SK-N-MC (cell line): ENCODE results near the gene NRIP2.
A peak's percentile ranks its signal among the peaks of the same experiment; 100 is the strongest.

Experiments
- DNase-seq: peaks from one replicate; pipeline ENCODE4 v3.0.0-alpha.2; 2011; ENCODE audit warnings: low read depth, low spot score
- H3K27ac ChIP-seq: fragments of 200-600 bp; sonication (generic); 2 replicates; pipeline ENCODE4 v1.5.1; 2016; ENCODE audit warnings: mixed run types
- H3K36me3 ChIP-seq: fragments of 200-600 bp; sonication (generic); 2 replicates; pipeline ENCODE4 v1.6.1; 2017; ENCODE audit warnings: antibody characterized with exemption, low read length, mixed read lengths; ENCODE audit not compliant: insufficient read depth
- H3K4me3 ChIP-seq: fragments of 200-600 bp; sonication (generic); 2 replicates; pipeline ENCODE4 v1.5.1; 2016
- H3K9ac ChIP-seq: fragments of 200-600 bp; sonication (generic); 2 replicates; pipeline ENCODE4 v1.8.0; 2017; ENCODE audit warnings: mixed run types, mixed read lengths; ENCODE audit not compliant: insufficient read length
- H3K9me3 ChIP-seq: fragments of 200-600 bp; sonication (generic); 2 replicates; pipeline ENCODE4 v1.6.1; 2017; ENCODE audit warnings: low read depth, mild to moderate bottlenecking, antibody characterized with exemption, low read length, moderate library complexity, mixed read lengths
- EZH2 ChIP-seq: fragments of 200-600 bp; sonication (generic); IDR thresholded peaks from one replicate; pipeline ENCODE4 v1.6.1; 2017; ENCODE audit warnings: antibody characterized with exemption
- FOXP2 ChIP-seq: optimal IDR thresholded peaks from 2 replicates; pipeline ENCODE3; 2011; ENCODE audit warnings: mild to moderate bottlenecking, moderate library complexity; ENCODE audit not compliant: insufficient read depth; ENCODE audit errors: extremely low read length, control extremely low read depth
- POLR2AphosphoS5 ChIP-seq: IDR thresholded peaks from 2 replicates; pipeline ENCODE4 v1.6.1; 2012; ENCODE audit warnings: mild to moderate bottlenecking, low read depth, low read length, borderline replicate concordance

NRIP2 gene

DNA sequence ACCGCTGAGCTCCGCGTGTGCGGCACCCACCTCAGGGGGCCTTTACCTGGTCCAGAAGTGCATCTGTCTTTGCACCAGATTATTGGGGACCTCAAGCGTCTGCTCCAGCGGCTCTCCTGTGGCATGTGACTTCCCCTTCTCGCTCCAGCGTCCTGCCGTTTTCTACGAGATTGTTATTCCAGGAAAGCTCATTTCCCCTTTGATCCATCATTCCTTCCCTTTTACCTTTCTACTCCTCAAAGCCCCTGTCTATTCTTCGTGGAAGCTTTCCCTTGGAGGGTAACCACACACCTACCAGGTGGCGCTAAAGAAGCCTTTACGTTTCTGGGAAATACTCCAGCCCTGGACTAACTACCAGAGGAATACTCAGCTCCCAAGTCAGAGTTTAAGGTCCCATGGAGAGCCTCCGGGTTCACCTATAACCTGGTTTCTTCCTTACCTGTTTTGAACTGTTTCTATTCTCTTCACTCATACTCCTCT is 38.6 kb downstream of the NRIP2 start:
- 0 out of 2 replicates have a peak overlapping the region, but pooled peaks have one; percentile 4 for H3K27ac ChIP-seq
- no peaks in the 10 kb centered on the region for H3K9me3 ChIP-seq
- no peak for DNase-seq
- peak overlapping the region; percentile 67 for H3K9ac ChIP-seq
- peak overlapping the region; percentile 92 for H3K4me3 ChIP-seq
- peaks cover 51% of the 10 kb centered on the region for H3K36me3 ChIP-seq
- TF ChIP-seq POLR2AphosphoS5 (no peak), FOXP2 (no peak), EZH2 (no peak)

- Histone ChIP-seq H3K36me3 (peaks cover 44% of the 10 kb centered on the region), H3K27ac (no peak overlapping the region), H3K4me3 (peak overlapping the region; percentile 92), H3K9me3 (no peaks in the 10 kb centered on the region), H3K9ac (peak overlapping the region; percentile 79)
- no peak for DNase-seq
- TF ChIP-seq FOXP2 (no peak), POLR2AphosphoS5 (peak; percentile 58; the same call in 1 of the 2 replicates), EZH2 (no peak)
These were observed 39.3 kb downstream of the NRIP2 start for GRCh38 chr12:2795291-2796186.

- no peaks in the 10 kb centered on the region for H3K9me3 ChIP-seq
- TF ChIP-seq POLR2AphosphoS5 (peak; percentile 78; the same call in 1 of the 2 replicates), EZH2 (no peak), FOXP2 (peak; percentile 49)
- no peak within 1 kb of the TSS for H3K27ac ChIP-seq
- H3K4me3 ChIP-seq, result peak within 1 kb of the TSS; percentile 92
- no peak for DNase-seq
- peaks cover 37% of the 10 kb centered on the region for H3K36me3 ChIP-seq
- peak within 1 kb of the TSS; percentile 79 for H3K9ac ChIP-seq
These were observed 40.0 kb downstream of the NRIP2 start, which contains the start of gene FKBP4 for GRCh38 chr12:2794736-2795289. Gene FKBP4, plus strand, starts transcription at chr12:2794970. Its CDS starts 170 bp downstream, at chr12:2795140.

DNA sequence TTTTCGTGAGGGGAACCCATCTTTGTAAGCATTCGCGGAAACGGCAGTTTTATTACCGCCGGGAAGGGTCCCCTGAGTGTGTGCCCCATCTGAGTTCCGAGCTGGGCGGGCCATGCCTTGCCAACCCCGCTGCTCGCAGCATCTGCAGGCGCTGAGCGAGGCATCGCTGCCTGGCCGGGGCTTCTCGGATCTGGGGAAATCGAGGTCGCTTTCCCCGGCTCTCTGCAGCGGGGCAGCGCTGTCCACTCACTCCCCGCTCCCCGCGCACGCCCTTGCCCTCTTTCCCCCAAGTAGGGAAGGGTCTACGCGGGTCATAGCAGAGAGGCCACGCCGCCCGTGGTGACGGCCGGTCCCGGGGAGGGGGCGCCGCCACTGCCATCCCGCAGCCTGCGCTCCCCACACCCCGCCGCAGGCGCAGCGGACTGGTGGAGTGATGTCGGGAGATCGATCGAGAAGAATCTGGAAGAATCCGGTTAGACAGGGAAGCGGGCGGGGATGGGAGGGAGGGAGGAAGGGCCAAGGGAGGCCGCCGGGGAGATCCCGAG is 40.6 kb downstream of the NRIP2 start:
- H3K9ac ChIP-seq, result no peak overlapping the region
- TF ChIP-seq EZH2, result no peak
- no peak for TF ChIP-seq FOXP2
- TF ChIP-seq POLR2AphosphoS5, result no peak
- peak overlapping the region; percentile 92 for H3K4me3 ChIP-seq
- peaks cover 31% of the 10 kb centered on the region for H3K36me3 ChIP-seq
- no peaks in the 10 kb centered on the region for H3K9me3 ChIP-seq
- DNase-seq, result no peak
- no peak overlapping the region for H3K27ac ChIP-seq

- Histone ChIP-seq H3K9ac (no peak overlapping the region), H3K9me3 (no peaks in the 10 kb centered on the region)
- no peak for DNase-seq
These were observed 41.3 kb downstream of the NRIP2 start for GRCh38 chr12:2793561-2793960.

DNA sequence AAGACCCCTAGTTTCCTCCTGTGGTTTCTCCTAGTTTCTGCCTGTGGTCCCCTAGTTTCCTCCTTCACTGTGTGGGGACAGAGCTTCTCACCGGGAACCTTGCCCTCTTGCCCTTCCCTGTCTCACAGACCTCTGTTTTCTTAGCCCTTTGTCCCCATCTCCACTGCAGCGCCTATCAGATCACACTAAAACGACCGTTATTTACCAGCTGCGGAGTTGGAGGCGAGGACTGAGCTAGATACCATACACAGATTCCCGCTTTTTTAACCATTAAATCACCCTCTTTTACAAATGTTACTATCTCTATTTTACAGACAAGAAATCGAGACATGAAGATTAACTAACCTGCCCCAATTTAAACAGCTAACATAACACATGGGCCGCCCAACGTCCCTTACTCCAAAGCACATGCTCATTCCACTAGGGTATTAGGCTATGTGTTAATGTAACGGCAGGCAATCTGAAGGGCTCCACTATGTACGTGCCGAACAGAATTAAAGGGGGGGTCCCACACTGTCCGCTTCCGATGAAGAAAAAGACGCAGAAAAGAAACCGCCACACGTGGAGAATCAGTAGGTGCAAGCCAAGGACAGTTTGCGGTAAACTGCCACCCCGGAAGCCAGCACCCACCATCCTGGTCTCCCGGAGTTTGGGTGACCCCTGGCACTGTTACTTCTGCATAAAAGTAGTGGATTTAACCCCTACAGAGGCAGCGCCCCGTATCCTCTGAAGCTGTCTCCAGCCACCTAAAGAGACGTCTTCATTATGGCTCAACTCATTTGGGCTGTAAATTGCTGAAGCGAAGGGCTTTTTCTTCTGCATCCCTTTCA is 41.9 kb downstream of the NRIP2 start:
- TF ChIP-seq EZH2 (no peak), POLR2AphosphoS5 (no peak), FOXP2 (no peak)

More at GRCh38 chr12:2793561-2793960, 41.3 kb downstream of the NRIP2 start:
- TF ChIP-seq FOXP2, result no peak
- no peak for TF ChIP-seq EZH2
- no peak for TF ChIP-seq POLR2AphosphoS5
- H3K4me3 ChIP-seq, result no peak overlapping the region
- no peak overlapping the region for H3K27ac ChIP-seq
- H3K36me3 ChIP-seq, result peaks cover 24% of the 10 kb centered on the region

GRCh38 chr12:2791089-2791488 is 43.7 kb downstream of the NRIP2 start:
- Histone ChIP-seq H3K4me3 (no peak overlapping the region), H3K27ac (no peak overlapping the region), H3K36me3 (no peaks in the 10 kb centered on the region), H3K9ac (no peak overlapping the region), H3K9me3 (no peaks in the 10 kb centered on the region)
- no peak for TF ChIP-seq FOXP2
- no peak for TF ChIP-seq POLR2AphosphoS5
- no peak for TF ChIP-seq EZH2
- no peak for DNase-seq

More for the DNA sequence above, 41.9 kb downstream of the NRIP2 start:
- no peak overlapping the region for H3K27ac ChIP-seq
- DNase-seq, result no peak
- H3K36me3 ChIP-seq, result peaks cover 17% of the 10 kb centered on the region
- H3K9ac ChIP-seq, result no peak overlapping the region
- H3K9me3 ChIP-seq, result no peaks in the 10 kb centered on the region
- H3K4me3 ChIP-seq, result no peak overlapping the region

GRCh38 chr12:2785017-2785416 is 49.8 kb downstream of the NRIP2 start:
- Histone ChIP-seq H3K27ac (no peak overlapping the region), H3K9ac (no peak overlapping the region), H3K4me3 (no peak overlapping the region), H3K36me3 (no peaks in the 10 kb centered on the region), H3K9me3 (no peaks in the 10 kb centered on the region)
- no peak for DNase-seq
- TF ChIP-seq FOXP2 (no peak), POLR2AphosphoS5 (no peak), EZH2 (no peak)
